GM12891 (cell line): Measurements from ENCODE around the gene PDE10A.
"Not testable (repeated sequence)": the region's sequence is repeated elsewhere in the genome, so short reads cannot be mapped to it uniquely, and the experiment has no call there.

Experiments
- DNase-seq: peaks from one replicate; pipeline ENCODE4 v3.0.0; 2011; ENCODE audit warnings: low spot score; ENCODE audit not compliant: insufficient read length
- FAIRE-seq: peaks from 2 replicates; lab custom pipeline; 2011; peaks lifted over from hg19 to GRCh38; lab: Jason Lieb, UNC
- PAX5 ChIP-seq: IDR thresholded peaks from 2 replicates; pipeline ENCODE4 v1.6.1; 2011; ENCODE audit warnings: low read length, moderate library complexity, mild to moderate bottlenecking; ENCODE audit not compliant: insufficient read depth, severe bottlenecking
- POLR2A ChIP-seq: IDR thresholded peaks from 2 replicates; pipeline ENCODE4 v1.6.1; 2011; ENCODE audit warnings: low read depth, low read length, control low read depth
- POLR2AphosphoS5 ChIP-seq: IDR thresholded peaks from 2 replicates; pipeline ENCODE4 v1.6.1; 2011; ENCODE audit warnings: low read depth, low read length, control low read depth
- POU2F2 ChIP-seq: IDR thresholded peaks from 2 replicates; pipeline ENCODE4 v1.6.1; 2011; ENCODE audit warnings: low read depth, mild to moderate bottlenecking, control low read depth, low read length, moderate library complexity
- SPI1 ChIP-seq: IDR thresholded peaks from 2 replicates; pipeline ENCODE4 v1.6.1; 2011; ENCODE audit warnings: low read depth, low read length, control low read depth
- TAF1 ChIP-seq: IDR thresholded peaks from 2 replicates; pipeline ENCODE4 v1.6.1; 2011; ENCODE audit warnings: low read depth, low read length, control low read depth

PDE10A gene

DNA sequence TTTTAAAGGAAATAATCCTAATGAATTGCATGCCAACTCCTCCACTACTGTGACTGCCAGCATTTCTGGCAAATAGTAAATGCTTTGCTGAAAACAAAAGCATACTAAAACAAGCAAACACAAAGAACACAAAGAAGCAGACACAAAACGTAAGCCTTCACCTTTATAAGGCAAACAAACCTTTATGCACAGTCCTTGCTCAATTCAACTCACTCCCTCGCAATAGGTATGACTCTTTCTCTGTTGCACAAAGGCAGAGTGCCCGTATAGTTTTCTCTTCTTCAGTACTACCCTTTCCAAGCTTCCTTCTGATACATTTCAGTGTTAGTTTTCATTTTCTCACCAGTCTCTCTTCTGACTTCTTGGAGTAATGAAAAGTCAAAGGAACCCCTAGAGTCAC is 63.9 kb downstream of the PDE10A start:
- FAIRE-seq: no peak
- no peak for DNase-seq
- TF ChIP-seq POU2F2: no peak

DNA sequence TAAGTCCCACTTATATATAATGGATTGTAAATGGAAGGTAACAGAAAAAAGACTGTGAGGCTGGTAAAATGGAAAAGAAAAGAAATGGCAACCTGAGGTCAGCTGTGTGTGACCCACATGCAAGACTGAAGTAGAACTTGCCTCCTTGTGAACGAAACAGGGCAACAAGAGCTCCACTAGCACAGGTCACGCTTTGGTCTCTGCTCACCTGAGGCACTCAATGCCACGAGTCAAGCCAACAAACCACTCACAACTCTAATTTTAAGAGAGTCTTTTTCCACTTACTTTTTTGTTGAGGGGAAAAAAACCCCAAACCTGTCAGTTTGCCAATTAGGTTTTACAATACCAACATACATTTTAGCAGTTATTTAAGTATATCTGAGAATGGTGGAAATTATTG is 65.2 kb downstream of the PDE10A start:
- no peak for FAIRE-seq
- DNase-seq: no peak
- TF ChIP-seq POLR2A: no peak
- no peak for TF ChIP-seq SPI1
- no peak for TF ChIP-seq POU2F2
- no peak for TF ChIP-seq TAF1
- no peak for TF ChIP-seq PAX5
- TF ChIP-seq POLR2AphosphoS5: no peak

DNA sequence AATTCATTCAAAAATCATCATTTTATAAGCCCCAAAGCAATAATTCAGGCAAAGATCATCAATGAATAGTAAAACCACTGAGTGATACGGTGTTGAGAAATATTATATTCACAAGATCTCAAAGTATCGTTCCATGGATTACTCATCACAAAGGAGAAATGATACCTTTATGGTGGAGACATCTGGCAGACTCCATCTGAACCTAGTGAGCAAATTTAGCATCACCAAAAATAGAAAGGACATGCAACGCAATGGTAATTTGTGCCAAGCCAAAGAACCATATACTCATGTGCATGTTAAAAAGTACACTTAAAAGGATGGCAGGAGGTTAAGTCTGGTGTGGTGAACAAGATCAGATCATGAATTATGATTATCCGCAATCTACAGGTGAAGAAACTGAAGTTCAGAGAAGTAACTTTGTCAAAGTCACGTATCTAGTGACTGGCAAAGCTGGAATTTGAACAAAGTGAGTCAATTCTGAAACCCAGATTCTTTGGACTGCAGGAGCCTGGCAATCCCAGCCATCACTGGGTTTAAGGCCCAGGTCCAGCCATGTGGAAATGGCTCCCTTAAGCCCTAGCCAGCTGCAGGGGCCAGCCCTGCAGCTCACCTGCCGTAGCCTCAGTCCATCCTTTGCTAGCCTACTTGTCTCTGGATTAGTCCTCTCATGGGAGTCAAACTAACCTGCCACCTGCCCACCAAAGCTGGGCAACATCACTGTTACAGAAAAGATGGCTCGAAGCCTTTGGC is 68.3 kb downstream of the PDE10A start:
- no peak for DNase-seq
- no peak for FAIRE-seq
- no peak for TF ChIP-seq POLR2A
- TF ChIP-seq PAX5: no peak
- TF ChIP-seq POLR2AphosphoS5: no peak
- TF ChIP-seq TAF1: no peak
- no peak for TF ChIP-seq POU2F2
- TF ChIP-seq SPI1: no peak

DNA sequence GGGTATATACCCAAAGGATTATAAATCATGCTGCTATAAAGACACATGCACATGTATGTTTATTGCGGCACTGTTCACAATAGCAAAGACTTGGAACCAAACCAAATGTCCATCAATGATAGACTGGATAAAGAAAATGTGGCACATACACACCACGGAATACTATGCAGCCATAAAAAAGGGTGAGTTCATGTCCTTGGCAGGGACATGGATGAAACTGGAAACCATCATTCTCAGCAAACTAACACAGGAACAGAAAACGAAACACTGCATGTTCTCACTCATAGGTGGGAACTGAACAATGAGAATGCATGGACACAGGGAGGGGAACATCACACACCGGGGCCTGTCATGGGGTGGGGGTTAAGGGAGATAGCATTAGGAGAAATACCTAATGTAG is 70.1 kb downstream of the PDE10A start:
- FAIRE-seq, DNase-seq: not testable (repeated sequence)

DNA sequence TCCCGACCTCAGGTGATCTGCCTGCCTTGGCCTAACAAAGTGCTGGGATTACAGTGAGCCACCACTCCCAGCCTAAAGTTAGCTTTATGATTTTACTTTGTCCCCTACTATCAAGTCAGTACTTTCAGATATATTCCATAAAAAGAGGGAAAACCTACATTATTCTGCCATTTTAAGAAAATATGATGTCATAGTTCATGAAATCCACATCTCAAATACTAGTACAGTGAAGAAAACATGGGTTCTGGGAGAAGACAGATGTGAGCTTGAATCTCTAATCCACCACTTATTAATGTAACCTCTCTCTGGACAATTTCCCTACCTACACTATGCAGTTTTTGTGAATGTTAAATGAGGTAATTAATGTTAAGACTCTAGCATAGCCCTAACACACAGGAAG is 74.5 kb downstream of the PDE10A start:
- DNase-seq (no peak), FAIRE-seq (no peak)
- TF ChIP-seq POLR2A (no peak), SPI1 (no peak), TAF1 (no peak), POU2F2 (no peak), POLR2AphosphoS5 (no peak), PAX5 (no peak)

DNA sequence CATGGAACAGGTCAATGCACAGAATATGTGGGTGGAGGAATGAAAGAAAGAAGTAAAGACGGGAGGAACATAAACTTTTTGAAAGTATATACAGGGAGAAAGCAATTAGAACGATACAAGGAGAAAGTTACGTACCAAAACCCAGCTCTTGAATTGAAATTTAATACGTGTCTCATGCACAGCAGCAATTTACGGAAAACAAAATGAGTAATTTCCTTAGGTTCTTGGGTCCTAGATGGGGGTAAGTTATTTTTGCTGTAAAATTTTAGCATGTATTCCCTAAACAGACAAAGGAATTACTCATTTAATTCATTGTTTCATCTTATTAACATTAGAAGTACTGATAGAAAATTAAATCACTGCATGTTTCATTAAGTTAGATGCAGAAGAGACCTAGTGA is 75.8 kb downstream of the PDE10A start:
- DNase-seq (no peak), FAIRE-seq (no peak)
- TF ChIP-seq SPI1 (no peak), TAF1 (no peak), PAX5 (no peak), POLR2A (no peak), POLR2AphosphoS5 (no peak), POU2F2 (no peak)

DNA sequence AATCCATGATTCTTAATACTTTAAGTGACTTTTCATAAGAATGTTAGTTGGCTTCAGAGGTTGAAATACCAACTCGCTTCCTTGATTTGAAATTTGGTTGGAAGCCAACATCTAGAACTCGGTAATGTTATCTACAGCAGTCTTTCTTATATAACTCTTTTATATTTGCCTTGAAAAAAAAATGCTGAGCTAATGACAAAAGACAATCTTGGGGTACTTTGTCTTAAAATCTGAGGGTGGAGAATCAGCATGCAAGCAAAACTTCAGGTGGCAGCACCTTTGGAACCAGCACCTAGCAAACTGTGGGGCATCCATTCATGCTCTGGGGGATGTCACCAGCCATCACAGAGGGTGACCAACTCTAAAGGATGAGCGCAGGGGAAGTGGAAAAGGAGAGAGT is 76.3 kb downstream of the PDE10A start:
- no peak for DNase-seq
- TF ChIP-seq PAX5: no peak
- no peak for TF ChIP-seq SPI1
- no peak for TF ChIP-seq POLR2AphosphoS5
- FAIRE-seq: no peak

DNA sequence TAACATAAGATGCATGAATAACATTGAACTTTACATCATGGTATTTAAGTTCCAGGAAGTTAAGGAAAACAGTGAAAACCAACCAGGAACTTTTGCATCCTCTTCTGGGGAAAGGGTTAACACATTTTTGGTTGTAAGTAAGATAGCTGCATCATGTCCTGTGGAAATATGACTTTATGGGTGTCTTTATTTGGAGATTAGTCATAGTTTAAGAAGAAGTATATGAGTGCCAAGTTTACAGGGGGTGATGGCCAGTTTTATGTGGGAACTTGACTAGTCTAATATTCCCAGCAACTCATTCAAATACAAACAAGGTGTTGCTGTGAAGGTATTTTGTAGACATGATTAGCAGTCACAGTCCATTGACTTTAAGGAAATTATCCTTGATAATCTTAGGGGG is 78.0 kb downstream of the PDE10A start:
- no peak for TF ChIP-seq PAX5
- TF ChIP-seq POLR2A: no peak
- TF ChIP-seq POU2F2: no peak
- TF ChIP-seq POLR2AphosphoS5: no peak
- TF ChIP-seq SPI1: no peak
- TF ChIP-seq TAF1: no peak
- DNase-seq (no peak), FAIRE-seq (no peak)

DNA sequence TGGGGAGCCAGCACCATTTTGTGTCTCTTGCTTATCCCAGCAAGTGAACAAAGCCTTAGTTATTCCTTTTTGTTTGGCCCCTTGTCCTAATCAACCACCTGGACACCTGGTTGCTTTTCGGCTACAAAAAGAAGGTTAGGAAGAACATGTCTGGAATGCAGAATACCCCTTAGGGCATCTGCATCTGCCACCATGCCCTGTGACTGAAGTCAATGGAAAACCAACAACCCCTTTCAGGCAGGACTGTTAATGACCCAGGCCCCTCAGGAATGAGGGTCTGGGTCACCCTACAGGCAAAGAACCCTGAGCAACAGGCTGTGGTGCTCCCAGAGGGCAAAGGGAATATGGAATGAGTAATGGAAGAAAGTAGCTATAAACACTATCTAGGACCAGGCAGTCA is 78.5 kb downstream of the PDE10A start:
- TF ChIP-seq POLR2A (no peak), TAF1 (no peak), POLR2AphosphoS5 (no peak), POU2F2 (no peak), PAX5 (no peak), SPI1 (no peak)
- FAIRE-seq (no peak), DNase-seq (no peak)

DNA sequence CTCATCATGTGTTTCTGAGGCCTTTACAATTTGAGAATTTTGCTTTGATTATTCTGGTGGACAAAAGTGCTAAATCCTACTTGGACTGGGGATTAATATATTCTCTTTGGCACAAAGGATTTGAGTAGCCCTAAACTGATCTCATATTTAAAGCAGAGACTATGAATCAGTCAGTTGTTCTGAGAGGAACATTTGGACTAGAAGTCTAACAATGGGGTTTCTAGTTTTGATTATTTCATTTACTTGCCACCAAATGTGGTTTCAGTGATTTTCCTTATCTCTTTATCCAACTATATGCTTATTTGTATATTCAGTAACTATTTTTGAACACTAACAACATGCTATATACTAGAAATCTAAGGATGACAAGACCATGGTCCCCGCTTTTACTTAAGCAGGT is 81.4 kb downstream of the PDE10A start:
- DNase-seq (no peak), FAIRE-seq (no peak)
- no peak for TF ChIP-seq POU2F2
- TF ChIP-seq POLR2A: no peak
- TF ChIP-seq POLR2AphosphoS5: no peak
